ENCODE data around the gene SLC12A2.

The SLC12A2 gene

GRCh38 chr5:128083033-128083810 lies at the start of gene SLC12A2:
TSS of gene SLC12A2 (plus strand) at chr5:128083766. CDS start at chr5:128083955, 189 bp downstream.
- FAIRE-seq (no peak), DNase-seq (ENCODE audit: insufficient read length, low spot score) (peak; percentile 80)
- TF ChIP-seq POLR2A (IDR thresholded peaks at IDR 0.05; ENCODE audit: low read depth, low read length), result peak; percentile 76

GRCh38 chr5:128035689-128036088 lies 47.9 kb upstream of the SLC12A2 start:
- DNase-seq (ENCODE audit: insufficient read length, low spot score) (no peak), FAIRE-seq (no peak)
- TF ChIP-seq POLR2A (IDR thresholded peaks at IDR 0.05; ENCODE audit: low read depth, low read length), result no peak

- FAIRE-seq (no peak), DNase-seq (ENCODE audit: insufficient read length, low spot score) (no peak)
- TF ChIP-seq POLR2A (IDR thresholded peaks at IDR 0.05; ENCODE audit: low read depth, low read length), result no peak
Measured at GRCh38 chr5:128036950-128037349, 46.6 kb upstream of the SLC12A2 start.

GRCh38 chr5:128038643-128039042 lies 44.9 kb upstream of the SLC12A2 start:
- FAIRE-seq (peak; percentile 81), DNase-seq (ENCODE audit: insufficient read length, low spot score) (no peak)
- TF ChIP-seq POLR2A (IDR thresholded peaks at IDR 0.05; ENCODE audit: low read depth, low read length), result no peak

GRCh38 chr5:128040927-128041326 lies 42.6 kb upstream of the SLC12A2 start:
- DNase-seq (ENCODE audit: insufficient read length, low spot score) (no peak), FAIRE-seq (no peak)
- no peak for TF ChIP-seq POLR2A (IDR thresholded peaks at IDR 0.05; ENCODE audit: low read depth, low read length)

GRCh38 chr5:128052780-128053179 lies 30.8 kb upstream of the SLC12A2 start:
- no peak for DNase-seq (ENCODE audit: insufficient read length, low spot score)
- FAIRE-seq, result no peak
- TF ChIP-seq POLR2A (IDR thresholded peaks at IDR 0.05; ENCODE audit: low read depth, low read length), result no peak

- DNase-seq (ENCODE audit: insufficient read length, low spot score), result no peak
- no peak for FAIRE-seq
- no peak for TF ChIP-seq POLR2A (IDR thresholded peaks at IDR 0.05; ENCODE audit: low read depth, low read length)
Measured at GRCh38 chr5:128053291-128053954, 30.1 kb upstream of the SLC12A2 start.

- FAIRE-seq, result no peak
- no peak for DNase-seq (ENCODE audit: insufficient read length, low spot score)
- TF ChIP-seq POLR2A (IDR thresholded peaks at IDR 0.05; ENCODE audit: low read depth, low read length), result no peak
Measured at GRCh38 chr5:128060644-128061385, 22.8 kb upstream of the SLC12A2 start.

- DNase-seq (ENCODE audit: insufficient read length, low spot score), result no peak
- no peak for TF ChIP-seq POLR2A (IDR thresholded peaks at IDR 0.05; ENCODE audit: low read depth, low read length)
- peak; percentile 94 for FAIRE-seq
Measured at GRCh38 chr5:128062172-128062746, 21.3 kb upstream of the SLC12A2 start.

- FAIRE-seq, result no peak
- DNase-seq (ENCODE audit: insufficient read length, low spot score), result no peak
- no peak for TF ChIP-seq POLR2A (IDR thresholded peaks at IDR 0.05; ENCODE audit: low read depth, low read length)
Measured at GRCh38 chr5:128074171-128074570, 9.4 kb upstream of the SLC12A2 start.

- FAIRE-seq (no peak), DNase-seq (ENCODE audit: insufficient read length, low spot score) (no peak)
- no peak for TF ChIP-seq POLR2A (IDR thresholded peaks at IDR 0.05; ENCODE audit: low read depth, low read length)
Measured at GRCh38 chr5:128074953-128075352, 8.6 kb upstream of the SLC12A2 start.

- TF ChIP-seq POLR2A (IDR thresholded peaks at IDR 0.05; ENCODE audit: low read depth, low read length), result no peak
- FAIRE-seq (no peak), DNase-seq (ENCODE audit: insufficient read length, low spot score) (no peak)
Measured at GRCh38 chr5:128077526-128077925, 6.0 kb upstream of the SLC12A2 start.

GRCh38 chr5:128081111-128081851 lies 2.3 kb upstream of the SLC12A2 start:
- DNase-seq (ENCODE audit: insufficient read length, low spot score), result no peak
- FAIRE-seq, result no peak

More at GRCh38 chr5:128081111-128081851, 2.3 kb upstream of the SLC12A2 start:
- no peak for TF ChIP-seq POLR2A (IDR thresholded peaks at IDR 0.05; ENCODE audit: low read depth, low read length)
